CD4-positive, alpha-beta T cell treated with Interleukin-17A for 4 hours (primary cell): ENCODE measurements around the gene SPSB4.
A peak's percentile ranks its signal among the peaks of the same experiment; 100 is the strongest.
"Not testable (repeated sequence)": the region's sequence is repeated elsewhere in the genome, so short reads cannot be mapped to it uniquely, and the experiment has no call there.

Source experiments
- DNase-seq: peaks from one replicate; pipeline ENCODE4 v3.0.0-alpha.2; 2020; ENCODE audit warnings: mixed read lengths

The SPSB4 gene

GRCh38 chr3:141096981-141097380 is 45.8 kb downstream of the SPSB4 start:
- DNase-seq, result no peak

GRCh38 chr3:141100112-141100511 is 49.0 kb downstream of the SPSB4 start:
- DNase-seq, result no peak

- no peak for DNase-seq
Measured at GRCh38 chr3:141100531-141101320, 49.6 kb downstream of the SPSB4 start.

- no peak for DNase-seq
Measured at GRCh38 chr3:141102372-141102771, 51.2 kb downstream of the SPSB4 start.

- DNase-seq, result no peak
Measured at GRCh38 chr3:141103067-141103466, 51.9 kb downstream of the SPSB4 start.

GRCh38 chr3:141103503-141103902 is 52.4 kb downstream of the SPSB4 start:
- no peak for DNase-seq

GRCh38 chr3:141104151-141104821 is 53.1 kb downstream of the SPSB4 start:
- no peak for DNase-seq

- DNase-seq, result peak; percentile 68
Measured at GRCh38 chr3:141105828-141106628, 54.9 kb downstream of the SPSB4 start.

- no peak for DNase-seq
Measured at GRCh38 chr3:141106842-141107241, 55.7 kb downstream of the SPSB4 start.

- DNase-seq, result no peak
Measured at GRCh38 chr3:141108039-141108438, 56.9 kb downstream of the SPSB4 start.

- no peak for DNase-seq
Measured at GRCh38 chr3:141109751-141110150, 58.6 kb downstream of the SPSB4 start.

GRCh38 chr3:141110322-141110721 is 59.2 kb downstream of the SPSB4 start:
- no peak for DNase-seq

- DNase-seq, result no peak
Measured at GRCh38 chr3:141111364-141112155, 60.4 kb downstream of the SPSB4 start.

GRCh38 chr3:141112686-141113297 is 61.6 kb downstream of the SPSB4 start:
- DNase-seq, result no peak

GRCh38 chr3:141113680-141114079 is 62.5 kb downstream of the SPSB4 start:
- DNase-seq, result not testable (repeated sequence)

GRCh38 chr3:141114179-141114745 is 63.1 kb downstream of the SPSB4 start:
- no peak for DNase-seq

GRCh38 chr3:141114816-141115460 is 63.8 kb downstream of the SPSB4 start:
- no peak for DNase-seq

- DNase-seq, result no peak
Measured at GRCh38 chr3:141115789-141116541, 64.8 kb downstream of the SPSB4 start.

GRCh38 chr3:141116721-141117120 is 65.6 kb downstream of the SPSB4 start:
- DNase-seq, result no peak

- DNase-seq, result not testable (repeated sequence)
Measured at GRCh38 chr3:141117982-141118381, 66.8 kb downstream of the SPSB4 start.
